GM23338 (cell line): ENCODE results near the gene CMKLR1. TPM values are rescaled to one million over a fixed set of nuclear protein-coding genes. Genes with fewer than 3 reads are reported as not detected.

Experiments
- ATAC-seq: fragments of 200-7000 bp; cut with Tn5 transposase; 3 replicates; pipeline ENCODE4 v1.9.1; 2020
- DNase-seq: peaks from one replicate; pipeline ENCODE4 v3.0.0-alpha.2; 2015; ENCODE audit warnings: low spot score
- H2AFZ ChIP-seq: fragments of 200-600 bp; sonication (generic); 2 replicates; pipeline ENCODE4 v1.8.0; 2016; ENCODE audit warnings: antibody characterized with exemption, mild to moderate bottlenecking, moderate library complexity
- H3F3A ChIP-seq: fragments of 200-600 bp; sonication (generic); replicated peaks from 2 replicates; pipeline ENCODE4 v1.8.0; 2017; ENCODE audit warnings: antibody characterized with exemption, mixed run types, low read depth
- H3K27ac ChIP-seq: fragments of 200-600 bp; sonication (generic); 2 replicates; pipeline ENCODE4 v1.6.1; 2016; ENCODE audit warnings: low read depth
- H3K27me3 ChIP-seq: fragments of 200-600 bp; sonication (generic); 2 replicates; pipeline ENCODE4 v1.8.0; 2016; ENCODE audit warnings: mild to moderate bottlenecking, mixed run types, moderate library complexity; ENCODE audit not compliant: insufficient read depth
- H3K36me3 ChIP-seq: fragments of 200-600 bp; sonication (generic); 2 replicates; pipeline ENCODE4 v1.8.0; 2016; ENCODE audit warnings: mild to moderate bottlenecking; ENCODE audit not compliant: insufficient read depth
- H3K4me1 ChIP-seq: fragments of 200-600 bp; sonication (generic); 2 replicates; pipeline ENCODE4 v1.8.0; 2016; ENCODE audit warnings: mild to moderate bottlenecking, moderate library complexity; ENCODE audit not compliant: insufficient read depth
- H3K4me2 ChIP-seq: fragments of 200-600 bp; sonication (generic); 2 replicates; pipeline ENCODE4 v1.7.1; 2017; ENCODE audit warnings: mixed run types
- H3K4me3 ChIP-seq: fragments of 200-600 bp; sonication (generic); 2 replicates; pipeline ENCODE4 v1.6.1; 2016; ENCODE audit warnings: mixed run types
- H3K79me2 ChIP-seq: fragments of 200-600 bp; sonication (generic); replicated peaks from 2 replicates; pipeline ENCODE4 v1.8.0; 2017; ENCODE audit warnings: mild to moderate bottlenecking; ENCODE audit not compliant: insufficient read depth
- H3K9me2 ChIP-seq: fragments of 200-600 bp; sonication (generic); 2 replicates; pipeline ENCODE4 v1.8.0; 2017; ENCODE audit not compliant: insufficient read depth
- H4K20me1 ChIP-seq: fragments of 200-600 bp; sonication (generic); replicated peaks from 2 replicates; pipeline ENCODE4 v1.8.0; 2017; ENCODE audit warnings: mild to moderate bottlenecking; ENCODE audit not compliant: insufficient read depth
- H3K27ac Mint-ChIP-seq: 2 replicates; pipeline ENCODE4 v1.8.0; 2020; ENCODE audit warnings: inconsistent platforms, mild to moderate bottlenecking, moderate library complexity, mixed read lengths
- H3K27me3 Mint-ChIP-seq: 3 replicates; pipeline ENCODE4 v1.8.0; 2022; ENCODE audit warnings: low read depth, mild to moderate bottlenecking, moderate library complexity, mixed read lengths, inconsistent platforms; ENCODE audit not compliant: insufficient read depth, poor library complexity
- H3K36me3 Mint-ChIP-seq: 3 replicates; pipeline ENCODE4 v1.8.0; 2021; ENCODE audit warnings: low read depth, mild to moderate bottlenecking, inconsistent platforms, moderate library complexity, mixed read lengths
- H3K4me1 Mint-ChIP-seq: 3 replicates; pipeline ENCODE4 v1.8.0; 2020; ENCODE audit warnings: mild to moderate bottlenecking, inconsistent platforms, mixed read lengths
- H3K4me3 Mint-ChIP-seq: 3 replicates; pipeline ENCODE4 v1.8.0; 2021; ENCODE audit warnings: moderate library complexity, mild to moderate bottlenecking, inconsistent platforms, mixed read lengths
- H3K9me3 Mint-ChIP-seq: 3 replicates; pipeline ENCODE4 v1.8.0; 2020; ENCODE audit warnings: moderate library complexity, mild to moderate bottlenecking, inconsistent platforms, mixed read lengths
- CREB1 ChIP-seq: fragments of 250-450 bp; sonication (Bioruptor Pico); IDR thresholded peaks from 2 replicates; pipeline ENCODE4 v1.5.0; 2020; ENCODE audit warnings: low read depth, mild to moderate bottlenecking, moderate library complexity
- ETS1 ChIP-seq: IDR thresholded peaks from 2 replicates; pipeline ENCODE4 v1.6.1; 2016; ENCODE audit warnings: antibody characterized with exemption
- EZH2 ChIP-seq: fragments of 200-600 bp; sonication (generic); IDR thresholded peaks from one replicate; pipeline ENCODE4 v1.8.0; 2017; ENCODE audit warnings: antibody characterized with exemption, mild to moderate bottlenecking, low read depth; ENCODE audit not compliant: unreplicated experiment
- EZH2phosphoT487 ChIP-seq: fragments of 200-600 bp; sonication (generic); IDR thresholded peaks from one replicate; pipeline ENCODE4 v1.8.1; 2018; ENCODE audit warnings: antibody characterized with exemption; ENCODE audit not compliant: unreplicated experiment
- JUNB ChIP-seq: IDR thresholded peaks from one replicate; pipeline ENCODE4 v1.6.1; 2016; ENCODE audit warnings: antibody characterized with exemption; ENCODE audit not compliant: unreplicated experiment
- NANOG ChIP-seq: IDR thresholded peaks from 2 replicates; pipeline ENCODE4 v1.6.1; 2016; ENCODE audit warnings: antibody characterized with exemption, borderline replicate concordance
- POLR2AphosphoS5 ChIP-seq: IDR thresholded peaks from 2 replicates; pipeline ENCODE4 v1.6.1; 2016; ENCODE audit warnings: antibody characterized with exemption, low read depth
- REST ChIP-seq: IDR thresholded peaks from one replicate; pipeline ENCODE4 v1.6.1; 2018; ENCODE audit warnings: antibody characterized with exemption; ENCODE audit not compliant: unreplicated experiment
- STAT1 ChIP-seq: IDR thresholded peaks from one replicate; pipeline ENCODE4 v1.6.1; 2016; ENCODE audit warnings: antibody characterized with exemption; ENCODE audit not compliant: unreplicated experiment
- ZNF114 ChIP-seq: fragments of 250-450 bp; sonication (Bioruptor Pico); IDR thresholded peaks from 2 replicates; pipeline ENCODE4 v1.5.0; 2020; ENCODE audit warnings: mild to moderate bottlenecking, moderate library complexity
- polyA plus RNA-seq: library from polyadenylated mRNA; unstranded; fragments of >200 nt; fragmentation: Nextera tagmentation; extraction: Ambion mirVana; gene quantifications from 2 replicates; pipeline ENCODE4 v1.2.1, GENCODE V29; 2016
- total RNA-seq: library from RNA; depleted of rRNA; stranded (reverse); fragments of >200 nt; shearing (Covaris generic); gene quantifications from 2 replicates; pipeline ENCODE4 v1.2.3, GENCODE V29; 2014
- TF ChIP-seq, protein P1 (sequence below), 2 experiments: fragments of 200-600 bp in 1 of 2; sonication (generic) in 1 of 2; conservative IDR thresholded peaks; 2 replicates each; pipeline versions ENCODE4 v1.5.1 to v1.6.1; 2016 to 2017; ENCODE audit warnings: antibody characterized with exemption in 2 of 2, low read depth in 2 of 2, mild to moderate bottlenecking in 2 of 2, moderate library complexity in 1 of 2
- TF ChIP-seq, protein P2 (sequence below): fragments of 250-450 bp; sonication (Bioruptor Pico); IDR thresholded peaks from 2 replicates; pipeline ENCODE4 v1.5.0; 2020; ENCODE audit warnings: mild to moderate bottlenecking, moderate library complexity

CMKLR1 gene
- total and polyA plus RNA-seq, 2 experiments from 2014 or later, result 0.40 to 2.6 TPM

DNA sequence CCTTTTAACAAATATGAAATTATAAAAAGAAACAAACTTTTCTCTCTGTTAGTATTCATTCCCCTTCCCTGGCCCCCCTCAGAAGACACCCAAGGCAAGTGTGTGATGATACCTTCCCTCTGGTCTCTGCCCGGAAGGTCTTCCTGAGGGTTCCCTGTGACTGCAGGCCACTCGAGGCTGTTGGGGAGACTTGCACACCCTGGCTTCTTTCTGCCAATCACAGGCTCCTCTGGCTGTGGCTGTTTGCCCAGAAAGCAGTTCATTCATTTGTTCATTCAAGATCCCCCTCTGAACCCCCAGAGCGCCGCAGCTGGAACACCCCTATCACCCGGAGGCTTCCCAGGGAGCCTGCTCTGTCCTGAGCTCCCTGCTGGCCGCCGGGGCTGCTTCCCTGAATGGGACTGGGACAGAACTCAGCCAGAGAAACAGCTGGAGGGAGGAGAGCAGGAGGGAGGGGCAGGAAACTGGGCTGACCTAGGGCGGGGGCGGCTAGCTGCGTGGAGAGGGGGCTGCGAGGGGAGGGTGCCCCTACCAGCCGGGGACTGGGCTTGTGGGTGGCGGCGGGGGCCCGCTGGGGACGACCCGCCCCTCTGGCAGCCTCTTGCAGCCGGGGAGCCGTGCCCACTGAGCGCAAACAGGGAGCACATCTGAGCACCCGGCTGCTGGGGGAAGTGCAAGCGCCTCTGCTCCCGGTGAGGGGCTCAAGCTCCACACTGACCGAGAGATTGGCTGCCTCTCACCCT, at the start of gene CMKLR1 (continued):
- no peak for TF ChIP-seq JUNB

GRCh38 chr12:108387771-108388170, 48.7 kb upstream of the CMKLR1 start:
- no peaks in the 10 kb centered on the region; the same call in 2 of the 3 replicates for H3K4me1 Mint-ChIP-seq
- H2AFZ ChIP-seq, result no peak overlapping the region
- no peak overlapping the region for H3K4me2 ChIP-seq
- no peak overlapping the region for H3K27ac ChIP-seq
- peaks cover 5% of the 10 kb centered on the region for H3K4me1 ChIP-seq
- 0 out of 2 replicates have a peak, but pooled peaks cover 9% of the 10 kb centered on the region for H3K9me2 ChIP-seq
- H3F3A ChIP-seq, result no peaks in the 10 kb centered on the region
- H3K27me3 ChIP-seq, result no peaks in the 10 kb centered on the region
- H3K36me3 ChIP-seq, result no peaks in the 10 kb centered on the region
- H4K20me1 ChIP-seq, result no peaks in the 10 kb centered on the region
- H3K36me3 Mint-ChIP-seq, result peaks cover 4% of the 10 kb centered on the region; the same call in 2 of the 3 replicates
- no peak for DNase-seq
- H3K27ac Mint-ChIP-seq, result no peak overlapping the region
- H3K9me3 Mint-ChIP-seq, result peaks cover 13% of the 10 kb centered on the region
- H3K4me3 Mint-ChIP-seq, result no peak overlapping the region
- no peaks in the 10 kb centered on the region for H3K27me3 Mint-ChIP-seq
- no peak overlapping the region for H3K4me3 ChIP-seq
- no peaks in the 10 kb centered on the region for H3K79me2 ChIP-seq
- no peak for ATAC-seq
- TF ChIP-seq ETS1 (no peak), JUNB (no peak), REST (no peak), POLR2AphosphoS5 (no peak), EZH2 (no peak), STAT1 (no peak), NANOG (no peak), CREB1 (CRISPR knock-in tag) (no peak), EZH2phosphoT487 (no peak), ZNF114 (CRISPR knock-in tag) (no peak)
- TF ChIP-seq, protein P1, sequence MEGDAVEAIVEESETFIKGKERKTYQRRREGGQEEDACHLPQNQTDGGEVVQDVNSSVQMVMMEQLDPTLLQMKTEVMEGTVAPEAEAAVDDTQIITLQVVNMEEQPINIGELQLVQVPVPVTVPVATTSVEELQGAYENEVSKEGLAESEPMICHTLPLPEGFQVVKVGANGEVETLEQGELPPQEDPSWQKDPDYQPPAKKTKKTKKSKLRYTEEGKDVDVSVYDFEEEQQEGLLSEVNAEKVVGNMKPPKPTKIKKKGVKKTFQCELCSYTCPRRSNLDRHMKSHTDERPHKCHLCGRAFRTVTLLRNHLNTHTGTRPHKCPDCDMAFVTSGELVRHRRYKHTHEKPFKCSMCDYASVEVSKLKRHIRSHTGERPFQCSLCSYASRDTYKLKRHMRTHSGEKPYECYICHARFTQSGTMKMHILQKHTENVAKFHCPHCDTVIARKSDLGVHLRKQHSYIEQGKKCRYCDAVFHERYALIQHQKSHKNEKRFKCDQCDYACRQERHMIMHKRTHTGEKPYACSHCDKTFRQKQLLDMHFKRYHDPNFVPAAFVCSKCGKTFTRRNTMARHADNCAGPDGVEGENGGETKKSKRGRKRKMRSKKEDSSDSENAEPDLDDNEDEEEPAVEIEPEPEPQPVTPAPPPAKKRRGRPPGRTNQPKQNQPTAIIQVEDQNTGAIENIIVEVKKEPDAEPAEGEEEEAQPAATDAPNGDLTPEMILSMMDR (conservative IDR thresholded peaks at IDR 0.05; ENCODE audit: low read depth in 2 of 2), result no peak
- TF ChIP-seq, protein P2, sequence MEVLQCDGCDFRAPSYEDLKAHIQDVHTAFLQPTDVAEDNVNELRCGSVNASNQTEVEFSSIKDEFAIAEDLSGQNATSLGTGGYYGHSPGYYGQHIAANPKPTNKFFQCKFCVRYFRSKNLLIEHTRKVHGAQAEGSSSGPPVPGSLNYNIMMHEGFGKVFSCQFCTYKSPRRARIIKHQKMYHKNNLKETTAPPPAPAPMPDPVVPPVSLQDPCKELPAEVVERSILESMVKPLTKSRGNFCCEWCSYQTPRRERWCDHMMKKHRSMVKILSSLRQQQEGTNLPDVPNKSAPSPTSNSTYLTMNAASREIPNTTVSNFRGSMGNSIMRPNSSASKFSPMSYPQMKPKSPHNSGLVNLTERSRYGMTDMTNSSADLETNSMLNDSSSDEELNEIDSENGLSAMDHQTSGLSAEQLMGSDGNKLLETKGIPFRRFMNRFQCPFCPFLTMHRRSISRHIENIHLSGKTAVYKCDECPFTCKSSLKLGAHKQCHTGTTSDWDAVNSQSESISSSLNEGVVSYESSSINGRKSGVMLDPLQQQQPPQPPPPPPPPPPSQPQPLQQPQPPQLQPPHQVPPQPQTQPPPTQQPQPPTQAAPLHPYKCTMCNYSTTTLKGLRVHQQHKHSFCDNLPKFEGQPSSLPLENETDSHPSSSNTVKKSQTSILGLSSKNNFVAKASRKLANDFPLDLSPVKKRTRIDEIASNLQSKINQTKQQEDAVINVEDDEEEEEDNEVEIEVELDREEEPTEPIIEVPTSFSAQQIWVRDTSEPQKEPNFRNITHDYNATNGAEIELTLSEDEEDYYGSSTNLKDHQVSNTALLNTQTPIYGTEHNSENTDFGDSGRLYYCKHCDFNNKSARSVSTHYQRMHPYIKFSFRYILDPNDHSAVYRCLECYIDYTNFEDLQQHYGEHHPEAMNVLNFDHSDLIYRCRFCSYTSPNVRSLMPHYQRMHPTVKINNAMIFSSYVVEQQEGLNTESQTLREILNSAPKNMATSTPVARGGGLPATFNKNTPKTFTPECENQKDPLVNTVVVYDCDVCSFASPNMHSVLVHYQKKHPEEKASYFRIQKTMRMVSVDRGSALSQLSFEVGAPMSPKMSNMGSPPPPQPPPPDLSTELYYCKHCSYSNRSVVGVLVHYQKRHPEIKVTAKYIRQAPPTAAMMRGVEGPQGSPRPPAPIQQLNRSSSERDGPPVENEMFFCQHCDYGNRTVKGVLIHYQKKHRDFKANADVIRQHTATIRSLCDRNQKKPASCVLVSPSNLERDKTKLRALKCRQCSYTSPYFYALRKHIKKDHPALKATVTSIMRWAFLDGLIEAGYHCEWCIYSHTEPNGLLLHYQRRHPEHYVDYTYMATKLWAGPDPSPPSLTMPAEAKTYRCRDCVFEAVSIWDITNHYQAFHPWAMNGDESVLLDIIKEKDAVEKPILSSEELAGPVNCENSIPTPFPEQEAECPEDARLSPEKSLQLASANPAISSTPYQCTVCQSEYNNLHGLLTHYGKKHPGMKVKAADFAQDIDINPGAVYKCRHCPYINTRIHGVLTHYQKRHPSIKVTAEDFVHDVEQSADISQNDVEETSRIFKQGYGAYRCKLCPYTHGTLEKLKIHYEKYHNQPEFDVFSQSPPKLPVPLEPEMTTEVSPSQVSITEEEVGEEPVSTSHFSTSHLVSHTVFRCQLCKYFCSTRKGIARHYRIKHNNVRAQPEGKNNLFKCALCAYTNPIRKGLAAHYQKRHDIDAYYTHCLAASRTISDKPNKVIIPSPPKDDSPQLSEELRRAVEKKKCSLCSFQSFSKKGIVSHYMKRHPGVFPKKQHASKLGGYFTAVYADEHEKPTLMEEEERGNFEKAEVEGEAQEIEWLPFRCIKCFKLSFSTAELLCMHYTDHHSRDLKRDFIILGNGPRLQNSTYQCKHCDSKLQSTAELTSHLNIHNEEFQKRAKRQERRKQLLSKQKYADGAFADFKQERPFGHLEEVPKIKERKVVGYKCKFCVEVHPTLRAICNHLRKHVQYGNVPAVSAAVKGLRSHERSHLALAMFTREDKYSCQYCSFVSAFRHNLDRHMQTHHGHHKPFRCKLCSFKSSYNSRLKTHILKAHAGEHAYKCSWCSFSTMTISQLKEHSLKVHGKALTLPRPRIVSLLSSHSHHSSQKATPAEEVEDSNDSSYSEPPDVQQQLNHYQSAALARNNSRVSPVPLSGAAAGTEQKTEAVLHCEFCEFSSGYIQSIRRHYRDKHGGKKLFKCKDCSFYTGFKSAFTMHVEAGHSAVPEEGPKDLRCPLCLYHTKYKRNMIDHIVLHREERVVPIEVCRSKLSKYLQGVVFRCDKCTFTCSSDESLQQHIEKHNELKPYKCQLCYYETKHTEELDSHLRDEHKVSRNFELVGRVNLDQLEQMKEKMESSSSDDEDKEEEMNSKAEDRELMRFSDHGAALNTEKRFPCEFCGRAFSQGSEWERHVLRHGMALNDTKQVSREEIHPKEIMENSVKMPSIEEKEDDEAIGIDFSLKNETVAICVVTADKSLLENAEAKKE (CRISPR knock-in tag), result no peak
